Medulla oblongata (tissue), 1 donor: ENCODE results near the gene ERI2.

Experiments used
- DNase-seq: peaks from one replicate; pipeline ENCODE4 v3.0.0-alpha.2; 2015; ENCODE audit errors: extremely low spot score

The ERI2 gene

DNA sequence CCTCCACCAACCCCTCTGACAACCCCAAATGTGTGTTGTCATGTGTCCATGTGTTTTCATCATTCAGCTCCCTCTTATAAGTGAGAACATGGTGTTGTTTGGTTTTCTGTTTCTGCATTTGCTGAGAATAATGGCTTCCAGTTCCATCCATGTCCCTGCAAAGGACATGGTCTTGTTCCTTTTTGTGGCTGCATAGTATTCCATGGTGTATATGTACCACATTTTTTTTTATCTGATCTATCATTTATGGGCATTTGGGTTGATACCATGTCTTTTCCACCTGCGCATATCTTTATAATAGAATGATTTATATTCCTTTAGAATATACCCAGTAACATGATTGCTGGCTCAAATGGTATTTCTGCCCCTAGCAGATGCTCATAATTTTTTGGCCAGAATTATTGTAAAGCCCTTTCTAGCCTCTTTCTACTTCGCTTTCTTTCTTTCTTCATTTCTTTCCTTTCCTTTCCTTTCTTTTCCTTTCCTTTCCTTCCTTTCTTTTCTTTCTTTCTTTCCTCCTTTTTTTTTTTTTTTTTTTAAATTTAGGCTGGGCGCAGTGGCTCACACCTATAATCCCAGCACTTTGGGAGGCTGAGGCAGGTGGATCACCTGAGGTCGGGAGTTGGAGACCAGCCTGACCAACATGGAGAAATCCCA, 12.8 kb upstream of the ERI2 start:
- DNase-seq, result no peak

DNA sequence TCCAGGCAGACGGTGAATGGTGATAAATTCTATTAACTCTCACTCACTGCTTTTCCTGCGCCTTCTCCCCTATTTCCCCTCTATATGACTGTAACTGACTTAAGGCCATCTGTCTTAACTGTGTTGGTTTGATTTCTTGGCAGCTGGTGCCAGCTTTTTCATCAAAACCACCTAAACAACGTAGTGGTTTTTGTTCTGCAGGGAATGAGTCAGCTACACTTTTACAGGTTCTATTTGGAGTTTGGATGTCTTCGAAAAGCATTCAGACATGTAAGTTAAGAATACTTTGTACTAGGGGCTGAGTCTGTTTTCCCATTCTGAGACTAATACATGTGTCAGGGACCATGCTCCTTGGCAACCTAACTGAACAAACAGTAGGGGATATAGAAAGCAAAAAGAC, 8.5 kb upstream of the ERI2 start:
- no peak for DNase-seq

DNA sequence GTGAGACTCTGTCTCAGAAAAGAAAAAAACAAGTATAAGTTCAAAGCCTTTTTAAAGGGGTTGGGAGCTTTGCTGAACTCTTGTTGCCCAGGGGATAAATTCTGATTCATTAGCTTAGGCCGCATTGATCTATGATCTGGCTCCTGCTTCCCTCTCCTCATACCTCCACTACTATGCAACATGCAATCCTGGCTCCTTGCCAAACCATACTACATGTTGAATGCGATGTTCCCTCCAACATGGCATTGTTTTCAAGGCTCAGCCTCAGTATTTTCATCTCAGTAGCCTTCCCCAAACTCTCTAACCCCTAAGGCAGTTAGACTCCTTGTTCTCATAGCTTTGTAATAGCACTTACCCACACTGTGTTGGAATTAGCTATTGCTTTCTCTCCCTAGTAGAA, 6.2 kb upstream of the ERI2 start:
- DNase-seq, result no peak

DNA sequence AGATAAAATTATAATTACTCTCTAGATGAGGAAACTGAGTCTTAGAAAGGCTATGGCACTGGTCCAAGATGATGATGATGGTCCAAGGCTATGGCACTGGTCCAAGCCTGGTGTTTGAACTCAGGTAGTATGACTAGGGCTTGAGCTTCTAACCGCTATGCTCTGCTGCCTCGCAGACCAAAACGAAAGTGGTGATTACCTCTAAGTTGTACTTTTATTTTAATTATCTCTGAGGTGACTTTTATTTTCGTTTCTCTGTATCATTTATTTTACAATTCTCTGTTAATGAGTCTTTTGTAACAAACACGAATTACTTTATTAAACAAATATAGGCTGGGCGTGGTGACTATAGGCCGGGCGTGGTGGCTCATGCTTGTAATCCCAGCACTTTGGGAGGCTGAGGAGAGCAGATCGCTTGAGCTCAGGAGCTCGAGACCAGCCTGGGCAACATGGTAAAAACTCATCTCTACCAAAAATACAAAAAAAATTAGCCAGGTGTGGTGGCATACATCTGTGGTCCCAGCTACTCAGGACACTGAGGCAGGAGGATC, 5.7 kb upstream of the ERI2 start:
- no peak for DNase-seq

DNA sequence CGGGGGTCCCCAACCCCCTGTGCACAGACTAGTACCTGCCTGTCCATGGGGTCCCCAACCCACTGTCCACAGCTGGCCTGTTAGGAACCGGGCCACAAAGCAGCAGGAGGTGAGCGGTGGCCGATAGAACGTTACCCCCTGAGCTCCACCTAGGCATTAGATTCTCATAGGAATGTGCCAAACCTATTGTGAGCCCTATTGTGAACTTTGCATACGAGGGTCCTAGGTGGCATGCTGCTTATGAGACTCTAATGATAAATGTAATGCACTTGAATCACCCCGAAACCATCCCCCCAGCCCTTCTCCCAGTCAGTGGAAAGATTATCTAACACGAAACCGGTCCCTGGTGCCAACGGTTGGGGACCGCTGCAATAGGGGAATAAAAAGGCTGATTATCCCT, 1.6 kb upstream of the ERI2 start:
- DNase-seq, result no peak

DNA sequence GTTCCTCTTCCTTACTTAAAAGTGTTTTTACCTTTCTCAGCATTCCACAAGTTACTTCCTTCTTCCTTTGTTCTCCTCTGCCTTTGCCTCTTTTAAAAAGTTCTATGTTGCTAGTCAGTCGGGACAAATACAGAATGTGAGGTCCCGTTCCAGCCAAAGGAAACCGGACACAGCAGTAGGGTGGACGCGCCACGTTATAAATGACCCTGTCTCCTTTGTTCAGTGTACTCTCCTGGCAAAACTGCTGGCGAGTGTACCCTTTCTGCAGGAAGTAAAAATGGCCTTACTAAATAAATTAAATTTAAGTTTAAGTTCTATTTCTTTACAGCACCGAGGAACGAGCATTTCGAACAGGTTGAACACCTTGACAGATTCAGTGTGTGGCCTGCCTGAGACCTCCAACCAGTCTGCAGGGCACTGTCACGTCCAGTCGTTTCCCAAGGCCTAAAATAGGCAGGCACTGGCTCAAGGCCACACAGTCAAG, 546 bp downstream of the ERI2 start:
- peak; percentile 2 for DNase-seq

DNA sequence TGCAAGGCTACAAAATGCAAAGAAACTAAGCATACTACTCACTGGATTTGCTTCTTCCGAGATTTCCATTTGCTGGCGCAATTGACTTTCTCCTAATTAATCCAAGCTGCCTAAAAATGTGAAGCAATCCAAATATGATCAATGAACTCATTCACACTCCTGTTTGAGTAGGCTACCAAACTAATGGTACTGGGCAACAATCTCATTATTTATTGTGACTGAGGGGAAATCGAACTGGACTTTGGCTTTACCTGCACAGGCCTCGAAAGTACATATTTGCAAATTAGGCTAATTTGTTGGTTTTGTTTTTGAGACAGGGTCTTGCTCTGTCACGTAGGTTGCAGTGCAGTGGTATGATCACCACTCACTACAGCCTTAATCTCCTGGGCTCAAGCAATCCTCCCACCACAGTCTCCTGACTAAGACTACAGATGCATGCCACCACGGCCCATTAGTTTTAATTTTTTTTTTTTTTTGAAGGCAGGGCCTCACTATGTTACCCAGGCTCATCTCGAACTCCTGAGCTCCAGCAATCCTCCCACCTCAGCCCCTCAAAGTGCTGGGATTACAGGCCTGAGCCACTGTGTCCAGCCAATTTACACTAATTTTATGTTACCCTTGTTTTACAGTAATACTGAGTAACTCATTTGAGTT, 2.6 kb downstream of the ERI2 start:
- no peak for DNase-seq

DNA sequence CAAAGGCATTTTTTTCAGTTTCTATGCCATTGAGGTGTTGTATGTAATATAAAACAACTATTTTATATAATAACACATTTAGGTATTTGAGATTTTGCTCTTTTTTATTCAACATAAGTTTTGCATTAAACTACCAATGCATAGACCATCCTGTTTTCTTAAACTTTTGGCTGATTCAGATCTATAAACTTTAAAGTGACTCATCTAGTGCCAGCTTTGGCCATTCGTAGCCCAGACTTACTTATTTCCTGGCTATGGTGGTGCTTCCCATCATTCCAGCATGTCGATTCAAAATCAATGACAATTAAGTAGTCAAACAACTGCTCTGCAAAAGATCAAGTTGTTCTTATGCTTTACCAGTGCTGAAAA, 3.1 kb downstream of the ERI2 start:
- DNase-seq, result no peak

DNA sequence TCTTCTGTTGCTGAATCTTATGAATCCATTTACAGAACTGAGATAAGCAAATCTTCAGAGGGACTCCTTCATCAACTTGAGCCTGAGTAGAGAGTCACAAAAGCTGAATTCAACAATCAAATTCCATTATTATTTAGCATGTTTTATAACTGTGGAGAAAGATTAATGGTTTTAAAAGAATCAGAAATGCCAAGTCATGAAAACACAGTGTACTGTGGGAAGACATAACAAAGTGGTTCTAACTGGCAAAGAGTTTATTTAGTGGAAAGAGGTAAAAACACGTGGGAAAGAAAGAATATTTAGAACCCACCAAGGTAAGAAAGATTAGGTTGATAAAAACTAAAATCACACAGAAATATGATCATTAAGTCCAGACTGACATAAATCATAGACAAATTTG, 5.0 kb downstream of the ERI2 start:
- no peak for DNase-seq

DNA sequence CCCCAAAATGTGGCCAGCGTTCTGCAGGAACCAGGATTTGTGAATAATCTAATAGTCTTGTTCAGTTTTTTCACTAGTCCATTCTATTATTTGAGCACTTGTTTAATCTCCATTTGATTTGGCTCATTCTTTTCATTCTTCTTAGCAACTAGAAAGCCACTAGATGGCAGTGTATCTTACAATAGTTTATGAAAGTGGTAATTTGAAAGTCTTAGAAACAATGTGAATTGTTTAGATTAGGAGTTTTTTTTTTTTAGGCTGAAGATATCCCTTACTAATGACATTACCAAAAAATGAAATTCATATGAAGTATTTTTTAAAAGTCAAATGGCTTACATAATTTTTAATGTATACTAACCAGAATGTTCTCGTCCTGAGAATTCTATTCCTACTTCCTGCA, 6.7 kb downstream of the ERI2 start:
- no peak for DNase-seq

DNA sequence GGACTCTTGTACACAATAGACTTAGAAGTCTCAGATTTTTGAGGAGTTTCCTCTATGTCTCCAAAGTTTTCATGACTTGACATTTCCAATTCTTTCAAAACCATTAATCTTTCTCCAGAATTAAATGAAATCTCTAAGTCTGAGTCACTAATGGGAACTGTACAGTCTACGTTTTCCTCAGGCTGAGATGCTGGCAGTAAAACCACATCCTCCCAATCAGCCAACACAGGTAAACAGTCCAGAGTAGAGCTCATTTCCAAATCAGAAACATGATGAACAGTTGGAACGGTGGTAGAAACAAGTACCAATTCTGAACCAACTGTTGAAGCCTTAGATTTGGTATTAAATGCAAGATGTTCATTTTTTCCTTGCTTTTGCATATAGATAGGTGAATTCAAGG, 7.9 kb downstream of the ERI2 start:
- DNase-seq, result no peak

DNA sequence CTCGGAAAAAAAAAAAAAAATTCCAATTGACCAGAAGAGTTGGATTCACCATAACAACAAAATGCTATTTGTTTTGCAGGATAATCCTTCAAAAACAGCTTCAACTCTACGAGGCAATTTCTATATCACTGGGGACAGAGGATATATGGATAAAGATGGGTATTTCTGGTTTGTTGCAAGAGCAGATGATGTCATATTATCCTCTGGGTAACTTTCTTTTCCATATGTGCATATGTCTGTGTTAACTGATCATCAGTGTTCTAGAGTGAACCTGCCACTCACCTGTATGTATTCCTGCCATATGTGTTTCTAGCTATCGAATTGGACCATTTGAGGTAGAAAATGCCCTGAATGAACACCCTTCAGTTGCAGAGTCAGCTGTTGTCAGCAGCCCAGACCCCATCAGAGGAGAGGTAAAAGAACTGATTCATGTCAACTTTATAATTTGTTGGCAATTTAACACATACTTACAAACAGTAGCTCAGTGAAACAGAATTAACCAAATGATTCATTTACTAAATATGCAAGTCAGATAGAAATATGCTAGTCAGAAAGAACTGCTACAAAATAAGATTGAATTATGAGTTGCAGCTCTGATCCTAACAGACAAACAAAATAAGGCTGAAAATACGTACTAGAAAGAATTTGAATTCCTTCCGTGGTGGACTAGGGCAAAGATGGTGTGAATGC, 14.2 kb downstream of the ERI2 start:
- DNase-seq, result no peak

DNA sequence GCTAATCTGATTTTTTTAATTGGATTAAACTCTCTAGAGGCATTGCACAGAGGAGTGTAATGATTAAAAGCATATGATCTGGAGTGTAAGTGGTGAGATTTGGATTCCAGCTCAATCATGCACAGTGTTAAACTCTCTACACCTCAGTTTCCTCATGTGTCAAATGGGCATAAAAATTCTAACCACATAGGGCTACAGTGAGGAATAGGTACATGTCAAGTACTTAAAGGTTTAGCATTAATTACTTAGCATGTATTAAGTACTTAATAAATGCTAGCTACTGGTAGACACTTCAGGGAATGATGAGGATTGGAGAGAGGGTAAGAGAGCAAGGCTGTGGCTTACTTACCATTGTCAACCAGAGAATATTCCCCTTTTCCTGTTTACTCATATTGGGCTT, 17.1 kb downstream of the ERI2 start:
- DNase-seq, result no peak

DNA sequence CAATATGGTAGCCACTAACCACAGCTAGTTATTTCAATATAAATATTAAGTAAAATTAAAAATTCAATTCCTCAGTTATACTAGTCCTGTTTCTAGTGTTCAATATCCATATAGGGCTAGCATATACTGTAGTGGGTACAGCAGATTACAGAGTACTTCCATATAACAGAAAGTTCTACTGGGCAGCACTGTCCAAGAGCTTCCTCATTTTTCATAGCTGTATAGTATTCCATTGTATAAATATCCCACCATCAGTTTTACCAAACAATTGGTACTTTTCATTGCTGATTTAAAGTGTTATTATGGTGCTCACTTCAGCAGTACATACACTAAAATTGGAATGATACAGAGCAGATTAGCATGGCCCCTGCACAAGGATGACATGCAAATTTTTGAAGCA, 22.1 kb downstream of the ERI2 start:
- no peak for DNase-seq

DNA sequence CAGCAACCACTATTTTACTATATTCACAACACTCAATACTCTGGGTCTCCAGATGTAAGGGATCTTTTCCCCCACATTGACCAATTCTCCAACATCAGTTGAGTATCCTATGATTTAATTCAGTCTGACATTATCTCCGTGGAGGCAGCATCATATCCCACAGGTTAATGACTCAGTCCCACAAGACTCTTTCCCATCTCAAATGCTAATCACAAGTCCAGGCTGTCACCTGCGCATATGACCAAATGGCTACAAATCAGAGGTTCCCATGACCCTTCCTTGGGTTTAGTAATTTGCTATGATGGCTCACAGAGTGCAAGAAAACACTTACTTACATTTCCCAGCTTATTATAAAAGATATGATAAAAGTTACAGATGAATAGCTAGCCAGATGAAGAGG, 23.8 kb downstream of the ERI2 start:
- no peak for DNase-seq

DNA sequence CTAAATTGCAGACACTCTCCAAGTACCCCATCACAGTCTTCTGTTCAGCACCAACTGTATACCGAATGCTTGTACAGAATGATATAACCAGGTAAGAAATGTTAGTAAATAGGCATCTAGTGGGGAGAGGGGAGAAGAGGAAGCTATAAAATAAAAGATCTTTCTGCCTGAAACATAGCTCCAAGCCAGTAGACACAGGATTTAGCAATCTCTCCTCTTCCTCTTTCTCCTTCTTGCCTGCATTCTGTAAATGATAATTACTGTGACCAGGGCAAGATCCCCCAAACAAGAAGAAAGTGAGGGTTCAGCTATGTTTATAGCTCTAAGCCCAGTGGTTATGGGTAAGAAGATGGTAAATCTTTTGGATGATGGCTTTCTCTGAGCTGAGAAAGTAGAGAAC, 24.6 kb downstream of the ERI2 start:
- DNase-seq, result no peak

DNA sequence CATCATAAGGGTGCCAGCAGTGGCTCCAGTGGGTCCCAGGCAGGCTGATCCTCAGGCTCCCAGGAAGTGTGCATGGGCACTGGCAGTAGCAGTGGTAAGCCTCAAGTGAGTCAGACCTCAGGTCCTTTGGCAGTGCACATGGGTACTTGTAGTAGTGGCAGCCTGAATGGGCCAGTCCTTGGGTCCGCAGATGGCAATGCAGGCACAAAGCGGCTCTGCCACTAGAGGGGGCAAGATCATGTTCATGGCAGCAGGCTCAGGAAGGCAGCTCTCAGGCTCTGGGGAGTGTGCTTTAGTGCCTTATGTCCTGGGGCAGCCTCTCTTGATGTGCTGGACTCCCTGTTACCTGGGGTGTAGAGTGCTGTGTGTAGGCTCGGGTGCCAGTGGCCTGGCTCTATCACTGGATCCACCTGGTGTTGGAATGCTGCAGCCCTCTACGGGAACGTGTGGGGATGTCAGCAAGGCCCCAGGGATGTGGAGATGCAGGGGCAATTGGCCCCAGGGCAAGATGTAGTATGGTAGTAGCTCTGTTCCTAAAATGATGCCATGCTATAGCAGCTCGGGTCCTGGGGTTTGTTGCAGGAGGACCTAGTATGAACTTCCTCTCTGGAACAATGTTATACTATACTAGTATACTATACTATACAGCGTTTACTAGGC, 31.4 kb downstream of the ERI2 start:
- DNase-seq, result peak; percentile 4

DNA sequence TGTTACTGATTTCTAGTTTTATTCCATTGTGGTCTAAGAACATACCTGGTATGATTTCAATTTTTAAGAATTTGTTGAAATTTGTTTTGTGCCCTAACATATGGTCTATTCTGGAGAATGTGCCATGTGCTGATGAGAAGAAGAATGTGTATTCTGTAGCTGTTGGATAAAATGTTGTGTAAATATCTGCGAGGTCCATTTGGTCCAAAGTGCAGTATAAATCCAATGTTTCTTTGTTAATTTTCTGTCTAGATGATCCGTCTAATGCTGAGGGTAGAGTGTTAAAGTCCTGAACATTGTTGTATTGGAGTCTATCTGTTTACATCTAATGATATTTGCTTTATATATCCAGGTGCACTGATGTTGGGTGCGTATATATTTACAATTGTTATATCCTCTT, 32.6 kb downstream of the ERI2 start:
- DNase-seq, result no peak

DNA sequence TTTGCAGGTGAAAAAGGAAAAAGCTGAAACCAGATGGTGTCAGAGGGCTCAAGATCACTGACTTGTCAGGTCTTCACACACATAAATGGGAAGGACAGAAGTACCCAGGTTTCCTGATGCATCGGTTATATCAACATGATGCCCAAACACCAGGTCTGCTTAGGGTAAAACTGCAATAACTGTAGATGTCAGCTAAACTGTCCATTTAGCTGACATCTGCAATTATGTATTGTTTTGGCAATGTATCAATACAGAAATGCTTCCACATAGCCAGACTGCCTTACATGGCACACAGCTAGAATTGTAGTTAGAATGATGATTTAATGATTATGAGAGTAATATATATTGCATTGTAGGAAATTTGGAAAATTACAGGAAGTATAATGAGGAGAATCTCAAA, 37.5 kb downstream of the ERI2 start:
- no peak for DNase-seq

DNA sequence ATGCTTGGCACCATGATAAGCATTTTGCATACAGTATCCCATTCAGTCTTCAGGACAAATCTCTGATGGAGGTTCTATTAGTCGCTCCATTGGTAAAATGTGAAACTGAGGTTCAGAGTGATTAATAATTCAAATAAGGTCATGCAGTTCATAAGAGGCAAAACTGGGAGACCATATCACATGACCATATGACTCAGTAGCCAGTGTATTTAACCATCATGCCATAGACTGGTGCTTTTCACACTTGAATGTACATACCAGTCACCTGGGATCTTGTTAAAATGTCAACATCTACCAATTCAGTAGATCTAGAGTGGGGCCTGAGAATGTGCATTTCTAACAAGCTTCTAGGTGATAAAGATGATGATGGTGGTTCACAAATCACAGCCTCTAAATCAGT, 38.2 kb downstream of the ERI2 start:
- no peak for DNase-seq

DNA sequence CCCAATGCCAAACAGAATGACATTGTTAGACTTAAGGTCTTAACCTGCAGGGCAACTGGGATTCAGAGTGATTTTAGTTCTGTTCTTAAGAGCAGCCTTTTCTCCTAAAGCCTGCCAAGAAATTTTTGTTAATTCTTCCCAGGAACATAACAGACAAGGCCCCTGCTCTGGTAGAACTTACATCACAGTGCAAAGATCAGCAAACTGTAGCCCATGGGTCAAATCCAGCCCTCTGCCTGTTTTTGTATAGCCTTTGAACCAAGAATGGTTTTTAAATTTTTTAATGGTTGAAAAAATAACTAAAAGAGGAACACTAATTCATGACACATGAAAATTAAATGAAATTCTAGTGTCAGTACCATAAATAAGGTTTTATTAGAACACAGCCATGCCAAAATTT, 38.7 kb downstream of the ERI2 start:
- no peak for DNase-seq

DNA sequence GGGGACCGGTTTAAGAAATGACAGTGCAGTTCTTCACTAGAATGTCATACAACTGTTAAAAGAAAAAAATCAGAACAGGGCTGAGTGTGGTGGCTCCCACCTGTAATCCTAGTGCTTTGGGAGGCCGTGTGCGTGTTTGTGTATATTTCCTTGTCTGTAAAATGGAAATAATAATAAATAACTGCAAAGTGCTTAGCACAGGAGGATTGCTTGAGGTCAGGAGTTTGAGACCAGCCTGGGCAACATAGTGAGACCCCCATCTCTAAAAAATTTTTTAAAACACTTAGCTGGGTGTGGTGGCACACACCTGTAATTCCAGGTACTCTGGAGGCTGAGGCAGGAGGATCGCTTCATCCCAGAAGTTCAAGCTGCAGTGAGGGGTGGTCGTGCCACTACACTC, 40.0 kb downstream of the ERI2 start:
- DNase-seq, result no peak

DNA sequence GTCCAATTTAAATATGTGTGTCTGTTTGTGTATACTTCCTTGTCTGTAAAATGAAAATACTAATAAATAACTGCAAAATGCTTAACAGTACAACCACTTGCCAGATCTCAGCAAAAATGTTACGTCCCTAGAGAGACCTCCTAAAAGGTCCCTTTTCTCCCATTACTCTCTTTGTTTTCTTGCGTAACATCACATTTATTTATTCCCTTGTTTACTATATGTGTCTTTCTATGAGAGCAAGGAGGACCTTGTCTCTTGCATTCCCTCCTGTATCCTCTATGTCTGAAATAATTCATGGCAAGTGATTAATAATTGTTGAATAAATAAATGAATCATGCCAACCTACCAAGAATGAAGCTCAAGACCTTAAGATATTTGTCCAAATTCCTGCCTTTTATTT, 40.5 kb downstream of the ERI2 start:
- DNase-seq, result no peak
